HG02840 (cell line): Measurements from ENCODE around the gene KIAA1217.

Experiments
- ATAC-seq: cut with Tn5 transposase; IDR thresholded peaks from one replicate; pipeline ENCODE4 v1.9.1; 2021; ENCODE audit warnings: mild to moderate bottlenecking, moderate library complexity, moderate number of reproducible peaks; ENCODE audit not compliant: unreplicated experiment, low FRiP score

KIAA1217 gene

GRCh38 chr10:24519950-24520349 lies 311.0 kb downstream of the KIAA1217 start:
- no peak for ATAC-seq

GRCh38 chr10:24524314-24524713 lies 315.4 kb downstream of the KIAA1217 start:
- ATAC-seq, result no peak

- ATAC-seq, result no peak
These were observed 317.2 kb downstream of the KIAA1217 start for GRCh38 chr10:24526085-24526649.

- ATAC-seq, result no peak
These were observed 320.0 kb downstream of the KIAA1217 start for GRCh38 chr10:24528946-24529345.

- ATAC-seq, result no peak
These were observed 322.5 kb downstream of the KIAA1217 start for GRCh38 chr10:24531439-24531838.

GRCh38 chr10:24533981-24534380 lies 325.0 kb downstream of the KIAA1217 start:
- ATAC-seq, result no peak

- ATAC-seq, result no peak
These were observed 327.7 kb downstream of the KIAA1217 start for GRCh38 chr10:24536636-24537035.

GRCh38 chr10:24541239-24541753 lies 332.4 kb downstream of the KIAA1217 start:
- ATAC-seq, result no peak

GRCh38 chr10:24542314-24543270 lies 333.7 kb downstream of the KIAA1217 start:
- no peak for ATAC-seq

- no peak for ATAC-seq
These were observed 335.8 kb downstream of the KIAA1217 start for GRCh38 chr10:24544776-24545175.

GRCh38 chr10:24545585-24545984 lies 336.6 kb downstream of the KIAA1217 start:
- ATAC-seq, result no peak

GRCh38 chr10:24550680-24551079 lies 341.7 kb downstream of the KIAA1217 start:
- ATAC-seq, result no peak

- ATAC-seq, result no peak
These were observed 342.2 kb downstream of the KIAA1217 start for GRCh38 chr10:24551161-24551560.

- no peak for ATAC-seq
These were observed 343.5 kb downstream of the KIAA1217 start for GRCh38 chr10:24552346-24553016.

GRCh38 chr10:24553051-24553612 lies 344.2 kb downstream of the KIAA1217 start:
- ATAC-seq, result no peak

- no peak for ATAC-seq
These were observed 345.1 kb downstream of the KIAA1217 start for GRCh38 chr10:24554036-24554435.

- no peak for ATAC-seq
These were observed 347.3 kb downstream of the KIAA1217 start for GRCh38 chr10:24556126-24556749.

- no peak for ATAC-seq
These were observed 348.1 kb downstream of the KIAA1217 start for GRCh38 chr10:24556750-24557742.

- ATAC-seq, result no peak
These were observed 352.5 kb downstream of the KIAA1217 start for GRCh38 chr10:24561453-24561852.
